Limb (tissue), 2 donors: Measurements from ENCODE around the gene WDR87.

Source experiments
- DNase-seq, 2 donors: peaks; one replicate each; pipeline ENCODE4 v3.0.0-alpha.2; 2016; ENCODE audit errors: extremely low spot score in 2 of 2

WDR87 gene

GRCh38 chr19:37905946-37906868, at the start of gene WDR87:
Gene WDR87 (minus strand): TSS chr19:37906594. CDS start chr19:37898239, 8,355 bp downstream.
- peak in 1 of 2 donors; percentile 91 for DNase-seq

GRCh38 chr19:37955986-37956385, 49.6 kb upstream of the WDR87 start:
- no peak for DNase-seq

- DNase-seq, result no peak
Measured at GRCh38 chr19:37954421-37954874, 48.1 kb upstream of the WDR87 start.

GRCh38 chr19:37953918-37954303, 47.5 kb upstream of the WDR87 start:
- no peak for DNase-seq

GRCh38 chr19:37953171-37953917, 47.0 kb upstream of the WDR87 start:
- no peak for DNase-seq

GRCh38 chr19:37951816-37952210, 45.4 kb upstream of the WDR87 start:
- no peak for DNase-seq

GRCh38 chr19:37950471-37951175, 44.2 kb upstream of the WDR87 start:
- no peak for DNase-seq

- no peak for DNase-seq
Measured at GRCh38 chr19:37948362-37948761, 42.0 kb upstream of the WDR87 start.

- DNase-seq, result no peak
Measured at GRCh38 chr19:37947778-37948177, 41.4 kb upstream of the WDR87 start.

- no peak for DNase-seq
Measured at GRCh38 chr19:37946132-37946531, 39.7 kb upstream of the WDR87 start.

- no peak for DNase-seq
Measured at GRCh38 chr19:37943480-37943879, 37.1 kb upstream of the WDR87 start.

GRCh38 chr19:37942516-37942902, 36.1 kb upstream of the WDR87 start:
- DNase-seq, result no peak

GRCh38 chr19:37941782-37942515, 35.6 kb upstream of the WDR87 start:
- DNase-seq, result no peak

- no peak for DNase-seq
Measured at GRCh38 chr19:37938353-37938752, 32.0 kb upstream of the WDR87 start.

GRCh38 chr19:37936886-37937285, 30.5 kb upstream of the WDR87 start:
- no peak for DNase-seq

GRCh38 chr19:37936166-37936565, 29.8 kb upstream of the WDR87 start:
- DNase-seq, result no peak

GRCh38 chr19:37935341-37935740, 28.9 kb upstream of the WDR87 start:
- no peak for DNase-seq

GRCh38 chr19:37933937-37934358, 27.6 kb upstream of the WDR87 start:
- DNase-seq, result peak; percentile 24 to 48

- DNase-seq, result no peak
Measured at GRCh38 chr19:37932985-37933936, 26.9 kb upstream of the WDR87 start.
